OCI-LY7 (cell line): ENCODE data around the gene MBD3. TPM values are rescaled to one million over a fixed set of nuclear protein-coding genes. Genes with fewer than 3 reads are reported as not detected.

Source experiments
- BruUV-seq: library from RNA; stranded (reverse); fragments of 400-500 nt; replicated peaks from 2 replicates; lab custom pipeline; 2021; lab: Mats Ljungman, UMichigan
- CTCF ChIA-PET: fragments of 300-600 bp; sonication (Branson Sonifier 250); formaldehyde crosslinking; loops from one replicate; lab custom pipeline; 2022; ENCODE audit warnings: antibody characterized with exemption; ENCODE audit not compliant: unreplicated experiment; lab: Charles Lee
- POLR2A ChIA-PET: fragments of 300-600 bp; sonication (Branson Sonifier 250); formaldehyde crosslinking; loops from one replicate; lab custom pipeline; 2022; ENCODE audit warnings: antibody characterized with exemption; lab: Charles Lee
- DNase-seq: peaks from one replicate; pipeline ENCODE4 v3.0.0-alpha.2; 2015; ENCODE audit warnings: low spot score
- H2AFZ ChIP-seq: fragments of 200-600 bp; sonication (generic), shearing (Covaris generic); 2 replicates; pipeline ENCODE4 v1.6.1; 2014; ENCODE audit warnings: mild to moderate bottlenecking, antibody characterized with exemption, low read length, moderate library complexity
- H3K27ac ChIP-seq: fragments of 200-600 bp; sonication (generic); 2 replicates; pipeline ENCODE4 v1.5.1; 2014; ENCODE audit warnings: mixed run types, low read depth, mild to moderate bottlenecking, moderate library complexity, low read length, inconsistent platforms; ENCODE audit not compliant: poor library complexity, severe bottlenecking
- H3K36me3 ChIP-seq: fragments of 200-600 bp; sonication (generic); 2 replicates; pipeline ENCODE4 v1.6.1; 2014; ENCODE audit warnings: mild to moderate bottlenecking, antibody characterized with exemption, low read length, moderate library complexity, mixed read lengths; ENCODE audit not compliant: insufficient read depth
- H3K4me1 ChIP-seq: fragments of 200-600 bp; sonication (generic); 2 replicates; pipeline ENCODE4 v1.5.1; 2014; ENCODE audit warnings: mild to moderate bottlenecking, low read length; ENCODE audit not compliant: insufficient read depth, poor library complexity, severe bottlenecking
- H3K4me2 ChIP-seq: fragments of 200-600 bp; sonication (generic); 2 replicates; pipeline ENCODE4 v1.6.1; 2014; ENCODE audit warnings: mild to moderate bottlenecking, low read length
- H3K4me3 ChIP-seq: fragments of 200-600 bp; sonication (generic); 2 replicates; pipeline ENCODE4 v1.5.1; 2014; ENCODE audit warnings: mild to moderate bottlenecking, low read depth, low read length; ENCODE audit not compliant: poor library complexity, severe bottlenecking
- H3K79me2 ChIP-seq: fragments of 200-600 bp; sonication (generic); 2 replicates; pipeline ENCODE4 v1.6.1; 2016; ENCODE audit warnings: low read depth, mild to moderate bottlenecking, low read length, moderate library complexity, mixed read lengths; ENCODE audit not compliant: insufficient read depth
- H3K9me2 ChIP-seq: fragments of 200-600 bp; sonication (generic); 2 replicates; pipeline ENCODE4 v1.6.1; 2016; ENCODE audit warnings: mild to moderate bottlenecking, low read length, mixed read lengths; ENCODE audit not compliant: insufficient read depth
- H3K9me3 ChIP-seq: fragments of 200-600 bp; sonication (generic); 2 replicates; pipeline ENCODE4 v1.6.1; 2014; ENCODE audit warnings: mild to moderate bottlenecking, mixed run types, low read length, mixed read lengths
- H4K20me1 ChIP-seq: fragments of 200-600 bp; sonication (generic); 2 replicates; pipeline ENCODE4 v1.6.1; 2014; ENCODE audit warnings: mild to moderate bottlenecking, antibody characterized with exemption, low read length, moderate library complexity, mixed read lengths; ENCODE audit not compliant: insufficient read depth
- EZH2phosphoT487 ChIP-seq: fragments of 200-600 bp; sonication (generic); IDR thresholded peaks from 2 replicates; pipeline ENCODE4 v1.6.1; 2018; ENCODE audit warnings: low read depth, borderline replicate concordance, mild to moderate bottlenecking, mixed run types, antibody characterized with exemption, low read length, moderate library complexity, mixed read lengths
- intact Hi-C: fragments of 100-400 bp; cut with micrococcal nuclease; formaldehyde crosslinking; loops from one replicate; pipeline ENCODE4 v1.10.0; 2022; ENCODE audit not compliant: unreplicated experiment
- total RNA-seq, 2 experiments: library from RNA; depleted of rRNA in 1 of 2; stranded (reverse); fragments of >200 nt in 1 of 2; shearing (Covaris generic) in 1 of 2; gene quantifications; 2 replicates each; pipeline ENCODE4 v1.2.3, GENCODE V29; 2014 to 2022
- TF ChIP-seq, protein P1 (sequence below): fragments of 200-600 bp; sonication (generic); conservative IDR thresholded peaks from 2 replicates; pipeline ENCODE4 v1.5.1; 2014; ENCODE audit warnings: mild to moderate bottlenecking, antibody characterized with exemption, low read length, moderate library complexity, mixed read lengths

The MBD3 gene
- total RNA-seq, 2 experiments from 2014 or later = 168 to 172 TPM

- Histone ChIP-seq H3K79me2 (peaks cover 36% of the 10 kb centered on the region), H3K4me2 (no peak overlapping the region), H3K27ac (no peak overlapping the region), H3K9me2 (no peaks in the 10 kb centered on the region), H2AFZ (no peak overlapping the region), H3K4me3 (no peak overlapping the region), H4K20me1 (peaks cover 14% of the 10 kb centered on the region; the same call in 1 of the 2 replicates), H3K36me3 (peaks cover 87% of the 10 kb centered on the region), H3K9me3 (no peaks in the 10 kb centered on the region), H3K4me1 (peaks cover 9% of the 10 kb centered on the region)
- DNase-seq = no peak
- ChIA-PET CTCF (no interaction called here), POLR2A (no interaction called here)
- no peak for TF ChIP-seq EZH2phosphoT487
- TF ChIP-seq, protein P1, sequence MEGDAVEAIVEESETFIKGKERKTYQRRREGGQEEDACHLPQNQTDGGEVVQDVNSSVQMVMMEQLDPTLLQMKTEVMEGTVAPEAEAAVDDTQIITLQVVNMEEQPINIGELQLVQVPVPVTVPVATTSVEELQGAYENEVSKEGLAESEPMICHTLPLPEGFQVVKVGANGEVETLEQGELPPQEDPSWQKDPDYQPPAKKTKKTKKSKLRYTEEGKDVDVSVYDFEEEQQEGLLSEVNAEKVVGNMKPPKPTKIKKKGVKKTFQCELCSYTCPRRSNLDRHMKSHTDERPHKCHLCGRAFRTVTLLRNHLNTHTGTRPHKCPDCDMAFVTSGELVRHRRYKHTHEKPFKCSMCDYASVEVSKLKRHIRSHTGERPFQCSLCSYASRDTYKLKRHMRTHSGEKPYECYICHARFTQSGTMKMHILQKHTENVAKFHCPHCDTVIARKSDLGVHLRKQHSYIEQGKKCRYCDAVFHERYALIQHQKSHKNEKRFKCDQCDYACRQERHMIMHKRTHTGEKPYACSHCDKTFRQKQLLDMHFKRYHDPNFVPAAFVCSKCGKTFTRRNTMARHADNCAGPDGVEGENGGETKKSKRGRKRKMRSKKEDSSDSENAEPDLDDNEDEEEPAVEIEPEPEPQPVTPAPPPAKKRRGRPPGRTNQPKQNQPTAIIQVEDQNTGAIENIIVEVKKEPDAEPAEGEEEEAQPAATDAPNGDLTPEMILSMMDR = no peak
- intact Hi-C loops = no loop called here
- no TSS peak for BruUV-seq
These were observed 33.8 kb upstream of the MBD3 start for GRCh38 chr19:1626417-1627010.

DNA sequence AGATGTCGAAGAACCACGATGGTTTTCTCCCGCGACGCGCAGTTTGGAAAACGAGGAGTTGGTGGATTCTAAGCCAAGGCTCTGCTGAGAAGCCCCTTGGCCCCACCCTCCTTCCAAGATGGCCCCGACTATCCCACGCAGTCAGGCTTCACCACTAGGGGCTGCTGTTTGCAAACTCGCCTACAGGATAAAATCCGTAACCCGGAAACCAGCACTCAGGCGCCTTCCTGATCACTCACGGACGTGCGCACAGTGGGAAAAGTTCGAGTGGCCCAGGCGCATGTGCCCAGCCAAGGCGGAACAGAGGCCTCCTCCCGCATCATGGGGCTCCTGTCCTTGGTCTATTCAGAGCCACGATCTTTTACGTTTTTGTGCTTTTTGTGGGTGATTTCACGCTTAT, 31.8 kb upstream of the MBD3 start:
- TF ChIP-seq, protein P1 = peak; percentile 85
- no peak for TF ChIP-seq EZH2phosphoT487
- DNase-seq = peak; percentile 72
- Histone ChIP-seq H3K27ac (no peak overlapping the region), H3K9me2 (no peaks in the 10 kb centered on the region), H2AFZ (no peak overlapping the region), H3K36me3 (peaks cover 87% of the 10 kb centered on the region), H3K4me2 (no peak overlapping the region), H4K20me1 (peaks cover 5% of the 10 kb centered on the region; the same call in 1 of the 2 replicates), H3K9me3 (no peaks in the 10 kb centered on the region), H3K4me3 (no peak overlapping the region), H3K4me1 (peaks cover 29% of the 10 kb centered on the region), H3K79me2 (peaks cover 17% of the 10 kb centered on the region; the same call in 1 of the 2 replicates)
- ChIA-PET CTCF (no interaction called here), POLR2A (no interaction called here)
- intact Hi-C loops = no loop called here
- BruUV-seq = TSS peak; percentile 33

DNA sequence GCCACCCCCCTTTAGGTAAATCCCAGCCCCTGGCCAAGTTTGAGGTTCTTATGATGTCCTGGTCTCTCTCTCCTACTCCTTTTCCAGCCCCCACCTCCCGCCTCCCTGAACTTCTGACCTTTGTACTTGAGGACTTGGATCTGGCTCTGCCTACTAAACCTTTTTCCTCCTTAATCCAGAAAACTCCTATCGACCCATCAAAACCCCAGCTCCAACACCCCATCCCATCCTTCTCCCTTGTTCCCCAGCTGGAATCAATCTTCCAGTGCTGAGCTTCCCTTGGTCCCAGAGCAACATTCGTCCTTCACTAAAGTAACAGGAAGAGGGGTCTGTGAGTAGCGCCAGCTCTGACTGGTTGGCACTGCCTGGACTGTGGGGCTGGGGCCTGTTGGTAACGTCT, 29.9 kb upstream of the MBD3 start:
- H3K9me2 ChIP-seq = no peaks in the 10 kb centered on the region
- DNase-seq = no peak
- H3K79me2 ChIP-seq = peaks cover 15% of the 10 kb centered on the region; the same call in 1 of the 2 replicates
- no peak overlapping the region for H3K27ac ChIP-seq
- H3K36me3 ChIP-seq = peaks cover 99% of the 10 kb centered on the region
- no peak overlapping the region for H3K4me2 ChIP-seq
- peaks cover 48% of the 10 kb centered on the region for H3K4me1 ChIP-seq
- no peaks in the 10 kb centered on the region for H3K9me3 ChIP-seq
- no TSS peak for BruUV-seq
- POLR2A ChIA-PET = no interaction called here
- H4K20me1 ChIP-seq = no peaks in the 10 kb centered on the region
- no peak for TF ChIP-seq EZH2phosphoT487
- TF ChIP-seq, protein P1 = no peak
- H3K4me3 ChIP-seq = no peak overlapping the region
- intact Hi-C loops = no loop called here
- CTCF ChIA-PET = no interaction called here
- H2AFZ ChIP-seq = no peak overlapping the region
